Psoas muscle (tissue), 8 donors: ENCODE results near the gene JAKMIP3. TPM values are rescaled to one million over a fixed set of nuclear protein-coding genes. Genes with fewer than 3 reads are reported as not detected.

Experiments used
- ATAC-seq, 4 donors: fragments of 200-7000 bp; cut with Tn5 transposase; one replicate each; pipeline ENCODE4 v1.9.1; 2020; ENCODE audit warnings: moderate library complexity in 3 of 4, mild to moderate bottlenecking in 2 of 4
- DNase-seq, 2 donors: peaks; one replicate each; pipeline ENCODE4 v3.0.0-alpha.2; 2020
- H3K27ac ChIP-seq: fragments of 200-600 bp; one replicate; pipeline ENCODE4 v1.8.0; 2022
- H3K27me3 ChIP-seq, 3 donors: fragments of 200-600 bp in 1 of 3; one replicate each; pipeline versions ENCODE4 v1.6.1 to v1.8.0; 2013 to 2022; ENCODE audit warnings: low read length in 2 of 3, mild to moderate bottlenecking in 2 of 3, moderate library complexity in 1 of 3; ENCODE audit not compliant: insufficient read depth in 3 of 3
- H3K36me3 ChIP-seq, 2 donors: fragments of 200-600 bp in 1 of 2; one replicate each; pipeline versions ENCODE4 v1.6.1 to v1.8.0; 2013 to 2022; ENCODE audit warnings: low read depth in 1 of 2, mild to moderate bottlenecking in 1 of 2, moderate library complexity in 1 of 2; ENCODE audit not compliant: insufficient read depth in 1 of 2
- H3K4me1 ChIP-seq: fragments of 200-600 bp; one replicate; pipeline ENCODE4 v1.8.0; 2022
- H3K4me3 ChIP-seq: fragments of 200-600 bp; one replicate; pipeline ENCODE4 v1.8.0; 2022; ENCODE audit warnings: mild to moderate bottlenecking
- H3K9me3 ChIP-seq: fragments of 200-600 bp; one replicate; pipeline ENCODE4 v1.8.0; 2022
- CTCF ChIP-seq: fragments of 200-600 bp; IDR thresholded peaks from one replicate; pipeline ENCODE4 v1.8.0; 2022; ENCODE audit warnings: antibody characterized with exemption
- WGBS, 3 donors: extraction: QIAGEN DNeasy Blood & Tissue Kit; methylation state at CpG; one replicate each; pipeline versions ENCODE4 v1.1.6 to v1.1.7; 2013; 5-methylcytosine and 5-hydroxymethylcytosine counted together
- intact Hi-C, 2 donors: fragments of 100-400 bp; cut with DNase I; formaldehyde crosslinking; loops; one replicate each; pipeline versions ENCODE4 v1.11.0 to v1.14.2; 2022
- polyA plus RNA-seq, 3 donors: library from polyadenylated mRNA; stranded (reverse); fragments of 200-250 nt; gene quantifications; one replicate each; pipeline ENCODE4 v1.2.3, GENCODE V29; 2013
- total RNA-seq, 4 donors: library from RNA; stranded (reverse); fragmentation: NEBNext Ultra II Directional in 2 of 4; extraction: Animal tissue kit (Norgen Biotek cat#: 25700) in 2 of 4; gene quantifications; one replicate each; pipeline versions ENCODE4 v1.2.1 to v1.2.4, GENCODE V29; 2021 to 2023
- donor health status: healthy with polysubstance abuse.
- donor health status: DM: no; HTN: no; CAD: no; lungs with moderate emphysema.
- donor health status: Bipolar disorder and iron deficiency.
- donor health status: healthy.
- donor health status: DM: yes; HTN: yes; CAD: no.
- donor health status: DM: no; HTN: no; CAD: no.
- donor health status: DM: no; HTN: no; CAD: no.
- donor health status: DM: yes; HTN: yes; CAD: no.

Gene JAKMIP3
- total and polyA plus RNA-seq, 7 donors = 0.12 to 1.7 (median 0.52) TPM

DNA sequence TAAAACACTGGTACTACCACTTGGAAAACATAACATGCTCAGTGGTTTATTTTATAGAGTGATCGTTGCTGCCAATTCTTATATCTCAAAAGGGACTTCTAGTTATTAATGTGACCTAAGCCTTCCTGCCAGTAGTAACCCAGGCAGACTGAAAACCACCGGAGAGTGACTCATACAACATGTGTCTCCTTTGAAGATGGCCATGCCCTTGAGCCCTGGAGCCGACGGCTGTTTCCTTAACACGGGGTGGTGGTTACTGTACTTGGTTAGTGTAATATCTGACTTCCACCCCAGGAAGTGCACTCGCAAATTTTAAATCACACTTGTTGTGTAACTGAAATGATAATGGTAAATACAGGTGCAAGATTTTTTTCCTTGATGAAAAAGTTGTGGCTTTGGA, 30.5 kb downstream of the JAKMIP3 start:
- H3K4me1 ChIP-seq = no peaks in the 10 kb centered on the region
- intact Hi-C loops = no loop called here
- no peak for DNase-seq
- no peak overlapping the region for H3K4me3 ChIP-seq
- 29 to 35% (median 31%) methylated on average over 6 of the region's 6 CpGs for WGBS, 3 donors
- no peak for TF ChIP-seq CTCF
- H3K27ac ChIP-seq = peak overlapping the region; percentile 3
- no peaks in the 10 kb centered on the region for H3K27me3 ChIP-seq
- H3K9me3 ChIP-seq = no peaks in the 10 kb centered on the region
- H3K36me3 ChIP-seq = no peaks in the 10 kb centered on the region
- ATAC-seq = peak; percentile 96 to 98 (median 98)

- H3K4me3 ChIP-seq = no peak overlapping the region
- no peaks in the 10 kb centered on the region for H3K27me3 ChIP-seq
- H3K4me1 ChIP-seq = no peaks in the 10 kb centered on the region
- no peak overlapping the region for H3K27ac ChIP-seq
- 85 to 90% (median 89%) methylated on average over 22 of the region's 22 CpGs for WGBS, 3 donors
- no peaks in the 10 kb centered on the region for H3K9me3 ChIP-seq
- TF ChIP-seq CTCF = no peak
- intact Hi-C loops = no loop called here
- ATAC-seq = no peak
- H3K36me3 ChIP-seq = no peaks in the 10 kb centered on the region
- no peak for DNase-seq
Observed at GRCh38 chr10:132096863-132097478, 31.2 kb downstream of the JAKMIP3 start.

DNA sequence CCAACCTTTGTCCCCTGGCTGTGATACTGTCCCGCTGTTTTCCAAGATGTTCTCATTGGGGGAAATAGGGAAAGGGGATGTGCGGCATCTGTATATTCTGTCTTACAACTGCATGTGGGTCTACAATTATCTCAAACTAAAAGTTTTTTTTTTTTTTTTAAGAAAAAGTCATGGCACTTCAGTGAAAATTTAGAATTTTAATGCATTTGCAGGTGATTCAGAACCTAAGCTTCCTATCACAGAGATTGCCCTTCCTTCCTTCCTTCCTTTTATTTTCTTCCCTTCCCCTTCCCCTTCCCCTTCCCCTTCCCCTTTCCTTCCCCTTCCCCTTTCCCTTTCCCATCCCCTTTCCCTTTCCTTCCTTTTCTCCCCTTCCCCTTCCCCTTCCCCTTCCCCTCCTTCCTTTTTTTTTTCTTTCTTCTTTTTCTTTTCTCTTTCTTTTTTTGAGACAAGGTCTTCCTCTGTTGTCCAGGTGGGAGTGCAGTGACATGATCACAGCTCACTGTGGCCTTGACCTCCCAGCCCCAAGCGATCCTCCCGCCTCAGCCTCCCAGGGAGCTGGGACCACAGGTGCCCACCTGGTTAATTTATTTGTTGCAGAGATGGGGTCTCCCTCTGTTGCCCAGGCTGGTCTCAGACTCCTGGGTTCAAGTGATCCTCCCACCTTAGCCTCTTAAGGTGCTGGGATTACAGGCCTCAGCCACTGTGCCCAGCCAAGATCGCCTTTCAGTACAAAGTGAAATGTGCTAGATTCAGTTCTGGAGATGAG, 32.0 kb downstream of the JAKMIP3 start:
- no peak for ATAC-seq
- intact Hi-C loops = no loop called here
- no peak for TF ChIP-seq CTCF

DNA sequence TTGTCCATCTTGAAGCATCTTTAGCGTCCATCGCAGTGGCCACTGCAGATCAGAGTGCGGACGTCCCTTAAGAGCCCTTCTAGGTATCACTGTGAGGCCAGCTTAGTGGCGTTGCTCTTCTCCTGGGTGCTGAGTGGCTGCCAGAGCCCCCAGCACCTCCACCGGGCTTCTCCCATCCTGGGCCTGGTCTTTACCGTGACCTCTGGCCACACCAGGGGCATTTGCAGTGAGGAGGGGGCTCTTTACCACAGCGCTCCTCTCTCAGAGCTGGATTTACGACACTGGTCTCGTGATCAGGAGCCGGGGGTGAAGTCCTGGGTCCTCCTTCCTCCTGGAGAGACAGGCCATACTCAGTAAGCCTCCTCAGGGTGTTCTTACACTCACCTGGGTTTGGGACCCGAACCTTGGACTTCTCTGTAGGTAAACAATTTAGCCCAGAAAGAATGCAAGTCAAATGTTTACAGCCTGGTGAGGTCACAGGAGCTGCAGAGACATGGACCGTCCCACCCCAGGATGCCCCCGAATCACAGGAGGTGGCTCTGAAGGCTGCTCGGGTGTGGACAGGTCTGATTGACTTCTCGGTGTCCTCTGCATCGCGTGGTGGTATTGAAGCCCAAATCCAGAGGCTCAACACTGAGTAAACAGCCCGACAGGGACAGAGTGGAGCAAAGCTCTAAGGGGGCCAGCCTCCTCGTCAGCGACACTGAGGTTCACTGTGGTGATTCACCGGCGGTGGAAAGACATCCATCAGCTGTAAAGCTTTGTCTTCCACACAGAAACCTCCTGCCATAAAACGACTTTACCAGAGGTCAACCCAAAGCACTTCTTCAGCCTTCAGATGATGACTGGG, 33.0 kb downstream of the JAKMIP3 start:
- Histone ChIP-seq H3K4me1 (no peaks in the 10 kb centered on the region), H3K27me3 (no peaks in the 10 kb centered on the region), H3K9me3 (no peaks in the 10 kb centered on the region), H3K36me3 (no peaks in the 10 kb centered on the region), H3K4me3 (no peak overlapping the region), H3K27ac (no peak overlapping the region)
- no peak for TF ChIP-seq CTCF
- DNase-seq = no peak
- intact Hi-C loops = no loop called here
- ATAC-seq = no peak
- 62 to 73% (median 68%) methylated on average over 24 of the region's 24 CpGs for WGBS, 3 donors

More for the DNA sequence above, 32.0 kb downstream of the JAKMIP3 start:
- Histone ChIP-seq H3K9me3 (no peaks in the 10 kb centered on the region), H3K27ac (no peak overlapping the region), H3K27me3 (no peaks in the 10 kb centered on the region), H3K4me1 (no peaks in the 10 kb centered on the region), H3K36me3 (no peaks in the 10 kb centered on the region), H3K4me3 (no peak overlapping the region)
- DNase-seq = no peak
- WGBS, 3 donors = 57 to 75% (median 74%) methylated on average over 5 of the region's 5 CpGs
